Mesenchymal stem cell (in vitro differentiated cells and primary cell): ENCODE measurements around the gene SASH1.
"Not testable (repeated sequence)": the region's sequence is repeated elsewhere in the genome, so short reads cannot be mapped to it uniquely, and the experiment has no call there.

Experiments
- DNase-seq: peaks from one replicate; pipeline ENCODE4 v3.0.0-alpha.2; 2013
- H2AFZ ChIP-seq: one replicate; pipeline ENCODE4 v1.6.1; 2013; ENCODE audit warnings: low read depth, mild to moderate bottlenecking, control low read depth, inconsistent platforms, low read length, moderate library complexity
- H2AK5ac ChIP-seq: 2 replicates; pipeline ENCODE4 v1.6.1; 2013; ENCODE audit warnings: low read length, moderate library complexity, mild to moderate bottlenecking, inconsistent platforms; ENCODE audit not compliant: severe bottlenecking
- H2BK120ac ChIP-seq: one replicate; pipeline ENCODE4 v1.6.1; 2013; ENCODE audit warnings: low read depth, mild to moderate bottlenecking, inconsistent platforms, low read length, moderate library complexity
- H2BK12ac ChIP-seq, 2 experiments: one replicate each; pipeline ENCODE4 v1.6.1; 2013; ENCODE audit warnings: inconsistent platforms in 2 of 2, low read length in 2 of 2, mild to moderate bottlenecking in 2 of 2, moderate library complexity in 2 of 2, control low read depth in 1 of 2
- H2BK15ac ChIP-seq: one replicate; pipeline ENCODE4 v1.6.1; 2013; ENCODE audit warnings: mild to moderate bottlenecking, low read depth, inconsistent platforms; ENCODE audit not compliant: poor library complexity, severe bottlenecking
- H2BK5ac ChIP-seq: 2 replicates; pipeline ENCODE4 v1.6.1; 2013; ENCODE audit warnings: low read depth, mild to moderate bottlenecking, low read length, control low read depth, inconsistent platforms; ENCODE audit not compliant: poor library complexity, severe bottlenecking
- H3K14ac ChIP-seq, 2 experiments: one replicate each; pipeline ENCODE4 v1.6.1; 2013; ENCODE audit warnings: inconsistent platforms in 2 of 2, low read length in 2 of 2, control low read depth in 1 of 2, mild to moderate bottlenecking in 1 of 2, moderate library complexity in 1 of 2
- H3K18ac ChIP-seq, 2 experiments: one replicate each; pipeline ENCODE4 v1.6.1; 2013; ENCODE audit warnings: inconsistent platforms in 2 of 2, low read length in 2 of 2, control low read depth in 1 of 2, low read depth in 1 of 2, mild to moderate bottlenecking in 1 of 2
- H3K23ac ChIP-seq, 2 experiments: one replicate each; pipeline ENCODE4 v1.6.1; 2013; ENCODE audit warnings: inconsistent platforms in 2 of 2, low read length in 2 of 2, mild to moderate bottlenecking in 2 of 2, moderate library complexity in 2 of 2, control low read depth in 1 of 2
- H3K27ac ChIP-seq: 2 replicates; pipeline ENCODE4 v1.5.1; 2013; ENCODE audit warnings: mild to moderate bottlenecking, moderate library complexity, low read length, control low read depth, inconsistent platforms; ENCODE audit not compliant: poor library complexity, severe bottlenecking
- H3K27me3 ChIP-seq, 2 experiments: 2 replicates each; pipeline versions ENCODE4 v1.6.1 to v1.7.0; 2013; ENCODE audit warnings: low read length in 2 of 2, mild to moderate bottlenecking in 2 of 2, moderate library complexity in 2 of 2, control low read depth in 1 of 2, inconsistent platforms in 1 of 2; ENCODE audit not compliant: control insufficient read depth in 1 of 2, insufficient read depth in 1 of 2
- H3K36me3 ChIP-seq, 2 experiments: 2 replicates each; pipeline versions ENCODE4 v1.6.1 to v1.7.0; 2013; ENCODE audit warnings: low read length in 2 of 2, control low read depth in 1 of 2, inconsistent platforms in 1 of 2, low read depth in 1 of 2, mild to moderate bottlenecking in 1 of 2; ENCODE audit not compliant: insufficient read depth in 2 of 2, control insufficient read depth in 1 of 2
- H3K4ac ChIP-seq, 2 experiments: one replicate each; pipeline ENCODE4 v1.6.1; 2013; ENCODE audit warnings: inconsistent platforms in 2 of 2, low read length in 2 of 2, mild to moderate bottlenecking in 2 of 2, moderate library complexity in 2 of 2, control low read depth in 1 of 2, low read depth in 1 of 2
- H3K4me1 ChIP-seq: 2 replicates; pipeline ENCODE4 v1.6.1; 2013; ENCODE audit warnings: low read depth, low read length, control low read depth; ENCODE audit not compliant: control insufficient read depth, insufficient read depth
- H3K4me2 ChIP-seq: 2 replicates; pipeline ENCODE4 v1.6.1; 2013; ENCODE audit warnings: low read length, mild to moderate bottlenecking, inconsistent platforms; ENCODE audit not compliant: poor library complexity, severe bottlenecking
- H3K4me3 ChIP-seq, 2 experiments: 2 replicates each; pipeline versions ENCODE4 v1.5.1 to v1.7.0; 2013; ENCODE audit warnings: low read length in 2 of 2, mild to moderate bottlenecking in 2 of 2, control low read depth in 1 of 2, low read depth in 1 of 2; ENCODE audit not compliant: insufficient read depth in 1 of 2
- H3K79me1 ChIP-seq: replicated peaks from 2 replicates; pipeline ENCODE4 v1.6.1; 2013; ENCODE audit warnings: mild to moderate bottlenecking, control low read depth, low read length, inconsistent platforms; ENCODE audit not compliant: poor library complexity, severe bottlenecking
- H3K9ac ChIP-seq: 2 replicates; pipeline ENCODE4 v1.7.0; 2013; ENCODE audit warnings: mild to moderate bottlenecking, low read length, moderate library complexity
- H3K9me3 ChIP-seq: 2 replicates; pipeline ENCODE4 v1.7.0; 2013; ENCODE audit warnings: mild to moderate bottlenecking, low read length; ENCODE audit not compliant: control insufficient read depth
- H4K8ac ChIP-seq: one replicate; pipeline ENCODE4 v1.6.1; 2013; ENCODE audit warnings: inconsistent platforms, mild to moderate bottlenecking, low read length, moderate library complexity
- H4K91ac ChIP-seq: one replicate; pipeline ENCODE4 v1.6.1; 2013; ENCODE audit warnings: mild to moderate bottlenecking, low read length, inconsistent platforms
- WGBS: methylation state at CpG from one replicate; pipeline ENCODE4 v1.1.7; 2013; ENCODE audit warnings: mixed read lengths; 5-methylcytosine and 5-hydroxymethylcytosine counted together

Gene SASH1

DNA sequence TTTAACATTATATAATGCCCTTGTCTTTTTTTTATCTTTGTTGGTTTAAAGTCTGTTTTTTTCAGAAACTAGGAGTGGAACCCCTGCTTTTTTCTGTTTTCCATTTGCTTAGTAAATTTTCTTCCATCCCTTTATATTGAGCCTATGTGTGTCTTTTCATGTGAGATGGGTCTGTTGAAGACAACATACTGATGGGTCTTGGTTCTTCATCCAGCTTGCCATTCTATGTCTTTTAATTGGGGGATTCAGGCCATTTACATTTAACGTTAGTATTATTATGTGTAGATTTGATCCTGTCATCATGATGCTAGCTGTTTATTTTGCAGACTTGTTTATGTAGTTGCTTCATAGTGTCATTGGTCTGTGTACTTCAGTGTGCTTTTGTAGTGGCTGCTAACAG, 243.0 kb downstream of the SASH1 start:
- not testable (repeated sequence) for H3K18ac ChIP-seq, H3K4me2 ChIP-seq, H3K27ac ChIP-seq, H2AK5ac ChIP-seq, H3K23ac ChIP-seq, H3K14ac ChIP-seq, H2BK120ac ChIP-seq, H3K79me1 ChIP-seq, H3K4me3 ChIP-seq, H4K91ac ChIP-seq, H3K4ac ChIP-seq, H4K8ac ChIP-seq, H2BK12ac ChIP-seq, H2BK5ac ChIP-seq, H2BK15ac ChIP-seq, H2AFZ ChIP-seq, H3K4me1 ChIP-seq, H3K9ac ChIP-seq, H3K27me3 ChIP-seq, H3K36me3 ChIP-seq, DNase-seq
- H3K9me3 ChIP-seq, result peaks cover 26% of the 10 kb centered on the region
- WGBS, result 95% methylated on average over 1 of the region's 1 CpG

DNA sequence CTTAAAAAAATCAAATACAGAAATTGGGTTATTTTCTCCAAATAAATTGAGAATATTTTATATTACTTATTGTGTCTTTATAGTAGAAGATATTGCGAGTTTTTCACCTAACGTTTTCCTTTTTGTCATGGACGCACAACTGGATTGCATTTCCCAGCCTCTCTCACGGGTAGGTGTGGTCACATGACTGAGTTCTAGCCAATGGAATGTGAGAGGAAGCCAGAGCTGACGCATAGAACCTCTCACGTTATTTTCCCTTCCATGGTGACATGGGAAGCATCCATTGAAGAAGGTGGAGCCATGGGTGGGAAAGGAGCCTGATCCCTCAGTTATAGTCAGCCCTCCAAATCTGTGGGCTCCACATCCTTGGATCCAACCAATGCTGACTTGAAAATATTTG, 248.2 kb downstream of the SASH1 start:
- Histone ChIP-seq H3K14ac (no peak overlapping the region), H3K9ac (no peak overlapping the region), H3K4me2 (no peak overlapping the region), H4K8ac (no peak overlapping the region), H2BK12ac (no peak overlapping the region), H3K27me3 (no peaks in the 10 kb centered on the region), H3K4ac (no peak overlapping the region), H2BK120ac (no peak overlapping the region), H3K9me3 (peaks cover 12% of the 10 kb centered on the region), H2AFZ (no peak overlapping the region), H2BK5ac (no peak overlapping the region), H4K91ac (no peak overlapping the region), H3K27ac (no peak overlapping the region), H3K79me1 (no peaks in the 10 kb centered on the region), H3K4me1 (peaks cover 4% of the 10 kb centered on the region), H3K18ac (no peak overlapping the region), H2AK5ac (no peak overlapping the region), H3K36me3 (no peaks in the 10 kb centered on the region), H3K4me3 (no peak overlapping the region), H3K23ac (no peak overlapping the region), H2BK15ac (no peak overlapping the region)
- no peak for DNase-seq
- 97% methylated on average over 6 of the region's 6 CpGs for WGBS

DNA sequence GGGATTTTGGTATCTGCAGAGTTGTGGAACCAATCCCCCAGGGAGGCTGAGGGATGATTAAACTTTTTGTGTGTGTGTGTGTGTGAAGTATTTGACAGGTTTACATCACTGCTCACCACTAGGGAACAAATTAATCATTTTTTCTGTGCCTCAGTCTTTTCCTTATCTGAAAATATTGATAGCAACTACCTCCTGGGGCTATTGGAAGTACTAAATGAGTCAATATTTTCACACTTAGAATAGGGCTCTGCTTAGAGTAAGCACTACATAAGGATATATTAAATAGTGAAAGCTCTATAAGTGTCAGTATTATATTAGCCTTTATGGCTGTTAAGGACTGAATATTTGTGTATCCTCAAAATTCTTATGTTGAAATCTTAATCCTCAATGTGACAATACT, 249.0 kb downstream of the SASH1 start:
- no peaks in the 10 kb centered on the region for H3K27me3 ChIP-seq
- H2BK120ac ChIP-seq, result no peak overlapping the region
- H3K79me1 ChIP-seq, result no peaks in the 10 kb centered on the region
- H3K4me1 ChIP-seq, result peaks cover 4% of the 10 kb centered on the region
- no peak overlapping the region for H3K23ac ChIP-seq
- H3K18ac ChIP-seq, result no peak overlapping the region
- H4K91ac ChIP-seq, result no peak overlapping the region
- H3K4me2 ChIP-seq, result no peak overlapping the region
- no peak overlapping the region for H4K8ac ChIP-seq
- no peak overlapping the region for H3K4me3 ChIP-seq
- DNase-seq, result no peak
- no peak overlapping the region for H2AFZ ChIP-seq
- H2BK15ac ChIP-seq, result no peak overlapping the region
- no peak overlapping the region for H3K4ac ChIP-seq
- H2BK12ac ChIP-seq, result no peak overlapping the region
- no peak overlapping the region for H3K27ac ChIP-seq
- peaks cover 9% of the 10 kb centered on the region for H3K9me3 ChIP-seq
- H3K9ac ChIP-seq, result no peak overlapping the region
- no peaks in the 10 kb centered on the region for H3K36me3 ChIP-seq
- H2BK5ac ChIP-seq, result no peak overlapping the region
- H3K14ac ChIP-seq, result no peak overlapping the region
- no peak overlapping the region for H2AK5ac ChIP-seq

DNA sequence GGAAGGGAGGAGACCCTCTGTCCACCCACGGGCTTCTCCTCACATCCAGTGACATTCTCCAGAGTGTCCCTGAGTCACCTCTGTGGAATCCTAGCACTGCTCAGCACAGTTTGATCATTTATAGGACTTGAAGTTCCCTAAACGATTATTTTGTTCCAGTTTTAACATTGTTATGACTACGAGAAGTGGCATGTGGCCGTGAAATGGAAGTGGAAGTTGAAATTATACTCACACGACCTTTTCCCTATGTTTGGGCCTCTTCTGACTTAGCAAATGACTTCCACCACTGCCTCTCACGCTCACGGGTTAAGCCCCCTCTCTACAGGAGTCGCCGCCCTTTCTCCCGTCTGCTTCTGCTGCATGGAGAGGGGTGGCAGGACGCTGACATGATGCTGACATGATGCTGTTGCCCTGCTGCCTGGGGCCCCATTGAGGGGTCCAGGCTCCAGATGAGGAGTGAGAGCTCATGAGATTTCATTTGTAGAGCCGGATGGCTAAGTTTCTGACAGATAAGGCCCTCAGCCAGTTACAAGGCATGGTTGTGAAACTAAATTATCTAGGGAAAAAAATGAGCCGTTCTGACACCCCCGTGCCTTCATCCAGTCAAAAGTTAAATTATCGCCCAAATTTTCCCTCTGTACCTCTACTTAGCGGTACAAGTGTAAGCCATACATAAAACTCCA, 250.6 kb downstream of the SASH1 start:
- Histone ChIP-seq H3K27ac (peak overlapping the region; percentile 11), H3K9ac (peak overlapping the region; percentile 74), H2BK15ac (peak overlapping the region; percentile 39), H3K14ac (no peak overlapping the region), H3K4me1 (peaks cover 4% of the 10 kb centered on the region), H3K4ac (peak overlapping the region in 1 of 2 experiments; percentile 34), H3K4me3 (no peak overlapping the region), H4K91ac (peak overlapping the region; percentile 31), H2AFZ (peak overlapping the region; percentile 80), H3K4me2 (no peak overlapping the region), H4K8ac (peak overlapping the region; percentile 94), H3K18ac (peak overlapping the region; percentile 31 to 88), H2AK5ac (no peak overlapping the region), H3K36me3 (no peaks in the 10 kb centered on the region), H3K23ac (peak overlapping the region in 1 of 2 experiments; percentile 60), H2BK5ac (no peak overlapping the region), H3K27me3 (no peaks in the 10 kb centered on the region), H3K79me1 (no peaks in the 10 kb centered on the region), H3K9me3 (peaks cover 9% of the 10 kb centered on the region), H2BK12ac (peak overlapping the region; percentile 51 to 89), H2BK120ac (no peak overlapping the region)
- WGBS, result 30% methylated on average over 13 of the region's 16 CpGs
- DNase-seq, result peak; percentile 92
